Liver (tissue), 9 donors: ENCODE data around the gene HEYL. TPM values are rescaled to one million over a fixed set of nuclear protein-coding genes. Genes with fewer than 3 reads are reported as not detected.

Source experiments
- DNase-seq: peaks from one replicate; pipeline ENCODE4 v3.0.0-alpha.2; 2017; ENCODE audit warnings: low spot score
- H3K27ac ChIP-seq, 2 donors: one replicate each; pipeline ENCODE4 v1.7.0; 2013; ENCODE audit warnings: inconsistent platforms in 2 of 2, low read length in 2 of 2, control low read depth in 1 of 2, low read depth in 1 of 2, mild to moderate bottlenecking in 1 of 2
- H3K27me3 ChIP-seq, 4 donors: one replicate each; pipeline versions ENCODE4 v1.6.1 to v1.7.0; 2013; ENCODE audit warnings: low read length in 3 of 4, inconsistent platforms in 1 of 4, mild to moderate bottlenecking in 1 of 4, moderate library complexity in 1 of 4; ENCODE audit not compliant: control insufficient read depth in 4 of 4, insufficient read depth in 4 of 4
- H3K36me3 ChIP-seq, 4 donors: one replicate each; pipeline versions ENCODE4 v1.6.1 to v1.7.0; 2013; ENCODE audit warnings: low read length in 3 of 4, mild to moderate bottlenecking in 3 of 4, low read depth in 1 of 4, moderate library complexity in 1 of 4; ENCODE audit not compliant: control insufficient read depth in 4 of 4, insufficient read depth in 3 of 4
- H3K4me1 ChIP-seq, 4 donors: one replicate each; pipeline versions ENCODE4 v1.6.1 to v1.7.0; 2013; ENCODE audit warnings: low read length in 3 of 4, mild to moderate bottlenecking in 3 of 4, moderate library complexity in 1 of 4; ENCODE audit not compliant: control insufficient read depth in 4 of 4, insufficient read depth in 4 of 4
- H3K4me3 ChIP-seq, 3 donors: one replicate each; pipeline versions ENCODE4 v1.6.1 to v1.7.0; 2013; ENCODE audit warnings: low read length in 3 of 3, control low read depth in 1 of 3, low read depth in 1 of 3, mild to moderate bottlenecking in 1 of 3
- H3K9ac ChIP-seq, 2 donors: one replicate each; pipeline ENCODE4 v1.7.0; 2013; ENCODE audit warnings: low read length in 2 of 2, mild to moderate bottlenecking in 2 of 2, moderate library complexity in 2 of 2, control low read depth in 1 of 2, low read depth in 1 of 2
- H3K9me3 ChIP-seq, 4 donors: one replicate each; pipeline versions ENCODE4 v1.6.1 to v1.7.0; 2013; ENCODE audit warnings: low read length in 3 of 4; ENCODE audit not compliant: control insufficient read depth in 4 of 4
- CTCF ChIP-seq: fragments of 150-350 bp; IDR thresholded peaks from 2 replicates; pipeline ENCODE4 v1.5.1; 2017; ENCODE audit warnings: improper control_type of control experiment, low read depth, low read length; ENCODE audit not compliant: missing input control
- EGR1 ChIP-seq, 2 donors: IDR thresholded peaks; 2 replicates each; pipeline ENCODE4 v1.6.1; 2016 to 2018; ENCODE audit warnings: antibody characterized with exemption in 2 of 2, low read depth in 2 of 2
- FOXA1 ChIP-seq: IDR thresholded peaks from 2 replicates; pipeline ENCODE4 v1.6.1; 2016; ENCODE audit warnings: antibody characterized with exemption
- HNF4A ChIP-seq, 2 donors: conservative IDR thresholded peaks; 2 replicates each; pipeline ENCODE4 v1.6.1; 2016; ENCODE audit warnings: antibody characterized with exemption in 2 of 2, mild to moderate bottlenecking in 2 of 2
- HNF4G ChIP-seq: IDR thresholded peaks from 2 replicates; pipeline ENCODE4 v1.6.1; 2016; ENCODE audit warnings: antibody characterized with exemption
- RAD21 ChIP-seq, 2 donors: IDR thresholded peaks; 2 replicates each; pipeline ENCODE4 v1.6.1; 2016; ENCODE audit warnings: antibody characterized with exemption in 2 of 2, mild to moderate bottlenecking in 2 of 2
- REST ChIP-seq: IDR thresholded peaks from 2 replicates; pipeline ENCODE4 v1.6.1; 2016; ENCODE audit warnings: antibody characterized with exemption, mild to moderate bottlenecking
- RXRA ChIP-seq, 2 donors: IDR thresholded peaks; 2 replicates each; pipeline ENCODE4 v1.6.1; 2017 to 2018; ENCODE audit warnings: antibody characterized with exemption in 2 of 2, mild to moderate bottlenecking in 1 of 2
- SP1 ChIP-seq: IDR thresholded peaks from 2 replicates; pipeline ENCODE4 v1.6.1; 2018; ENCODE audit warnings: antibody characterized with exemption, mild to moderate bottlenecking
- YY1 ChIP-seq: IDR thresholded peaks from 2 replicates; pipeline ENCODE4 v1.6.1; 2016; ENCODE audit warnings: antibody characterized with exemption, mild to moderate bottlenecking
- WGBS: extraction: QIAGEN DNeasy Blood & Tissue Kit; methylation state at CpG from one replicate; pipeline ENCODE4 v1.1.7; 2013; 5-methylcytosine and 5-hydroxymethylcytosine counted together
- polyA plus RNA-seq, 2 donors: library from polyadenylated mRNA; stranded (reverse) in 1 of 2; unstranded in 1 of 2; fragments of 200-250 nt in 1 of 2; fragments of >200 nt in 1 of 2; fragmentation: Nextera tagmentation in 1 of 2; extraction: Ambion mirVana in 1 of 2; gene quantifications; one replicate each; pipeline versions ENCODE4 v1.2.1 to v1.2.3, GENCODE V29; 2013 to 2015
- total RNA-seq, 2 donors: library from RNA; depleted of rRNA; stranded (reverse); fragments of >200 nt; gene quantifications; one replicate each; pipeline ENCODE4 v1.2.3, GENCODE V29; 2014
- TF ChIP-seq, protein P1 (sequence below): IDR thresholded peaks from 2 replicates; pipeline ENCODE4 v1.6.1; 2016; ENCODE audit warnings: antibody characterized with exemption
- TF ChIP-seq, protein P2 (sequence below): IDR thresholded peaks from 2 replicates; pipeline ENCODE4 v1.6.1; 2016; ENCODE audit warnings: antibody characterized with exemption
- donor health status: healthy.
- donor health status: healthy.
- donor health status: healthy.
- donor health status: healthy.
- donor health status: healthy.

HEYL gene
- total and polyA plus RNA-seq, 4 donors, result 0.61 to 1.7 (median 1.2) TPM

- TF ChIP-seq REST (no peak), CTCF (no peak), HNF4G (no peak), YY1 (no peak), SP1 (no peak), RXRA (IDR thresholded peaks at IDR 0.05) (no peak), HNF4A (conservative IDR thresholded peaks at IDR 0.05) (no peak), EGR1 (IDR thresholded peaks at IDR 0.05; ENCODE audit: low read depth in 2 of 2) (no peak), FOXA1 (no peak)
- TF ChIP-seq, protein P1, sequence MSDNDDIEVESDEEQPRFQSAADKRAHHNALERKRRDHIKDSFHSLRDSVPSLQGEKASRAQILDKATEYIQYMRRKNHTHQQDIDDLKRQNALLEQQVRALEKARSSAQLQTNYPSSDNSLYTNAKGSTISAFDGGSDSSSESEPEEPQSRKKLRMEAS, result no peak
- TF ChIP-seq, protein P2, sequence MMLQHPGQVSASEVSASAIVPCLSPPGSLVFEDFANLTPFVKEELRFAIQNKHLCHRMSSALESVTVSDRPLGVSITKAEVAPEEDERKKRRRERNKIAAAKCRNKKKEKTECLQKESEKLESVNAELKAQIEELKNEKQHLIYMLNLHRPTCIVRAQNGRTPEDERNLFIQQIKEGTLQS, result no peak
- WGBS, result 93% methylated on average over 12 of the region's 12 CpGs
- DNase-seq, result no peak
Measured at GRCh38 chr1:39659110-39659509, 19.7 kb upstream of the HEYL start.

GRCh38 chr1:39657923-39658485, 18.6 kb upstream of the HEYL start:
- peaks cover 0 to 6% (median 0%) of the 10 kb centered on the region in 4 donors for H3K4me1 ChIP-seq
- no peaks in the 10 kb centered on the region for H3K27me3 ChIP-seq
- H3K9ac ChIP-seq, result no peak overlapping the region
- TF ChIP-seq CTCF (peak; percentile 65), RAD21 (IDR thresholded peaks at IDR 0.05) (peak; percentile 61 to 76), RXRA (IDR thresholded peaks at IDR 0.05) (no peak)
- 21% methylated on average over 6 of the region's 6 CpGs for WGBS
- peak; percentile 63 for DNase-seq
- no peak overlapping the region for H3K4me3 ChIP-seq
- H3K27ac ChIP-seq, result no peak overlapping the region
- no peaks in the 10 kb centered on the region for H3K9me3 ChIP-seq
- H3K36me3 ChIP-seq, result no peaks in the 10 kb centered on the region

More at GRCh38 chr1:39659110-39659509, 19.7 kb upstream of the HEYL start:
- Histone ChIP-seq H3K4me1 (no peaks in the 10 kb centered on the region), H3K36me3 (no peaks in the 10 kb centered on the region), H3K27me3 (no peaks in the 10 kb centered on the region), H3K4me3 (no peak overlapping the region), H3K9me3 (no peaks in the 10 kb centered on the region), H3K27ac (no peak overlapping the region), H3K9ac (no peak overlapping the region)
